NK-92 (cell line): ENCODE measurements around the gene HNRNPF.
"Not testable (repeated sequence)": the region's sequence is repeated elsewhere in the genome, so short reads cannot be mapped to it uniquely, and the experiment has no call there.

ENCODE experiments used
- DNase-seq: peaks from one replicate; lab custom pipeline; 2025; ENCODE audit not compliant: unreplicated experiment; lab: John Stamatoyannopoulos, UW

The HNRNPF gene

GRCh38 chr10:43351301-43351700 is 57.7 kb downstream of the HNRNPF start:
- DNase-seq, result no peak

GRCh38 chr10:43350686-43351085 is 58.3 kb downstream of the HNRNPF start:
- DNase-seq, result no peak

- DNase-seq, result no peak
These were observed 58.8 kb downstream of the HNRNPF start for GRCh38 chr10:43350156-43350555.

GRCh38 chr10:43348511-43349312 is 60.3 kb downstream of the HNRNPF start:
- peak; percentile 8 for DNase-seq

GRCh38 chr10:43347997-43348396 is 61.0 kb downstream of the HNRNPF start:
- no peak for DNase-seq

- no peak for DNase-seq
These were observed 64.9 kb downstream of the HNRNPF start for GRCh38 chr10:43344051-43344450.

- DNase-seq, result no peak
These were observed 65.9 kb downstream of the HNRNPF start for GRCh38 chr10:43343126-43343525.

- DNase-seq, result no peak
These were observed 66.5 kb downstream of the HNRNPF start for GRCh38 chr10:43342279-43343125.

- no peak for DNase-seq
These were observed 67.5 kb downstream of the HNRNPF start for GRCh38 chr10:43341450-43341849.

GRCh38 chr10:43340619-43341018 is 68.4 kb downstream of the HNRNPF start:
- no peak for DNase-seq

GRCh38 chr10:43340101-43340500 is 68.9 kb downstream of the HNRNPF start:
- DNase-seq, result no peak

GRCh38 chr10:43339136-43339535 is 69.8 kb downstream of the HNRNPF start:
- no peak for DNase-seq

GRCh38 chr10:43338117-43338516 is 70.9 kb downstream of the HNRNPF start:
- no peak for DNase-seq

- not testable (repeated sequence) for DNase-seq
These were observed 71.5 kb downstream of the HNRNPF start for GRCh38 chr10:43337536-43337935.

- DNase-seq, result no peak
These were observed 72.2 kb downstream of the HNRNPF start for GRCh38 chr10:43336641-43337318.

GRCh38 chr10:43336061-43336460 is 72.9 kb downstream of the HNRNPF start:
- no peak for DNase-seq
